ENCODE results near the gene LRRC45.

LRRC45 gene

GRCh38 chr17:82006468-82007227 is 16.5 kb upstream of the LRRC45 start:
- in situ Hi-C loops (cut with HindIII; ENCODE audit: low sequenced_read_pairs) = no loop called here

GRCh38 chr17:82007228-82007494 is 15.9 kb upstream of the LRRC45 start:
- in situ Hi-C loops (cut with HindIII; ENCODE audit: low sequenced_read_pairs) = no loop called here

GRCh38 chr17:82007495-82008257 is 15.4 kb upstream of the LRRC45 start:
- in situ Hi-C loops (cut with HindIII; ENCODE audit: low sequenced_read_pairs) = no loop called here

GRCh38 chr17:82008258-82008940 is 14.7 kb upstream of the LRRC45 start:
- in situ Hi-C loops (cut with HindIII; ENCODE audit: low sequenced_read_pairs) = no loop called here

GRCh38 chr17:82008941-82009405 is 14.1 kb upstream of the LRRC45 start:
- in situ Hi-C loops (cut with HindIII; ENCODE audit: low sequenced_read_pairs) = no loop called here

- in situ Hi-C loops (cut with HindIII; ENCODE audit: low sequenced_read_pairs) = no loop called here
Measured at GRCh38 chr17:82009413-82009812, 13.7 kb upstream of the LRRC45 start.

GRCh38 chr17:82010575-82011525 is 12.3 kb upstream of the LRRC45 start:
- in situ Hi-C loops (cut with HindIII; ENCODE audit: low sequenced_read_pairs) = no loop called here

- in situ Hi-C loops (cut with HindIII; ENCODE audit: low sequenced_read_pairs) = no loop called here
Measured at GRCh38 chr17:82011617-82012187, 11.4 kb upstream of the LRRC45 start.

GRCh38 chr17:82012261-82012639 is 10.9 kb upstream of the LRRC45 start:
- in situ Hi-C loops (cut with HindIII; ENCODE audit: low sequenced_read_pairs) = no loop called here

GRCh38 chr17:82012640-82013295 is 10.3 kb upstream of the LRRC45 start:
- in situ Hi-C loops (cut with HindIII; ENCODE audit: low sequenced_read_pairs) = no loop called here

- in situ Hi-C loops (cut with HindIII; ENCODE audit: low sequenced_read_pairs) = no loop called here
Measured at GRCh38 chr17:82013341-82013740, 9.8 kb upstream of the LRRC45 start.

- in situ Hi-C loops (cut with HindIII; ENCODE audit: low sequenced_read_pairs) = no loop called here
Measured at GRCh38 chr17:82013772-82014321, 9.3 kb upstream of the LRRC45 start.

GRCh38 chr17:82014432-82014831 is 8.7 kb upstream of the LRRC45 start:
- in situ Hi-C loops (cut with HindIII; ENCODE audit: low sequenced_read_pairs) = no loop called here

GRCh38 chr17:82014971-82015310 is 8.2 kb upstream of the LRRC45 start:
- in situ Hi-C loops (cut with HindIII; ENCODE audit: low sequenced_read_pairs) = no loop called here

- in situ Hi-C loops (cut with HindIII; ENCODE audit: low sequenced_read_pairs) = no loop called here
Measured at GRCh38 chr17:82015311-82015971, 7.7 kb upstream of the LRRC45 start.

- in situ Hi-C loops (cut with HindIII; ENCODE audit: low sequenced_read_pairs) = no loop called here
Measured at GRCh38 chr17:82016061-82016874, 6.8 kb upstream of the LRRC45 start.

- in situ Hi-C loops (cut with HindIII; ENCODE audit: low sequenced_read_pairs) = no loop called here
Measured at GRCh38 chr17:82016875-82017459, 6.1 kb upstream of the LRRC45 start.

- in situ Hi-C loops (cut with HindIII; ENCODE audit: low sequenced_read_pairs) = no loop called here
Measured at GRCh38 chr17:82017612-82018151, 5.4 kb upstream of the LRRC45 start.

Measured in DLD1 (cell line).